ENCODE results near the gene ZNF581.

The ZNF581 gene

GRCh38 chr19:55683449-55684261, 40.2 kb downstream of the ZNF581 start:
- DNase-seq = no peak

GRCh38 chr19:55684946-55685681, 41.7 kb downstream of the ZNF581 start:
- no peak for DNase-seq

- DNase-seq = no peak
Measured at GRCh38 chr19:55685776-55686175, 42.3 kb downstream of the ZNF581 start.

GRCh38 chr19:55686311-55687050, 43.0 kb downstream of the ZNF581 start:
- DNase-seq = no peak

- no peak for DNase-seq
Measured at GRCh38 chr19:55687281-55688201, 44.1 kb downstream of the ZNF581 start.

- no peak for DNase-seq
Measured at GRCh38 chr19:55688422-55689218, 45.2 kb downstream of the ZNF581 start.

GRCh38 chr19:55689411-55690108, 46.1 kb downstream of the ZNF581 start:
- DNase-seq = no peak

- DNase-seq = no peak
Measured at GRCh38 chr19:55690109-55690768, 46.8 kb downstream of the ZNF581 start.

- DNase-seq = no peak
Measured at GRCh38 chr19:55690769-55691545, 47.5 kb downstream of the ZNF581 start.

- no peak for DNase-seq
Measured at GRCh38 chr19:55691561-55692481, 48.4 kb downstream of the ZNF581 start.

- DNase-seq = no peak
Measured at GRCh38 chr19:55692681-55693081, 49.2 kb downstream of the ZNF581 start.

GRCh38 chr19:55693336-55693974, 50.0 kb downstream of the ZNF581 start:
- no peak for DNase-seq

GRCh38 chr19:55694241-55694655, 50.8 kb downstream of the ZNF581 start:
- DNase-seq = no peak

GRCh38 chr19:55694656-55695491, 51.4 kb downstream of the ZNF581 start:
- no peak for DNase-seq

Data from NCI-H1105 treated with DMSO at 0.1 percent for 48 hours (cell line).